ENCODE measurements around the gene ERGIC1. TPM values are rescaled to one million over a fixed set of nuclear protein-coding genes. Genes with fewer than 3 reads are reported as not detected.

Gene ERGIC1
- total and polyA plus RNA-seq, 8 donors = 54.5 to 293 (median 104) TPM

DNA sequence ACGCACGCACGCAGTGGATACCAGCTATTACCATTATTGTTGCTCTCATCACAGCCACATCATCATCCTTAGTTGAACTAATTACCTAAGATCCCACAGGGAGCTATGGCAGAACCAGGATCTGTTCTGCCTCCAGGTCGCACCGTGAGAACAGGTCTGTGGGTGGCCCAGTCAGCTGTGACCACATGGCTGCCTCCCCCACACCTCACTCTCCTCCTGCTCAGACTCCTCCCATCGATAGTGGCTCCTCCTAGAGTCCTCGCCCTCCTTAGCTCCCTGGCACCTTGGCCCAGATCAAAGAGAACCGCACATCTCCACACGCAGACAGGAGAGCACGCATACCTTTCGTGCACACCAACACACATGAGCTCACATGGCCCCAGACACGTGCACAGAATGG lies 92.7 kb downstream of the ERGIC1 start:
- intact Hi-C loops (cut with DNase I; ENCODE audit: low total_unique reads) = no loop called here
- DNase-seq = no peak
- Histone ChIP-seq H3K36me3 (peaks cover 14 to 74% (median 65%) of the 10 kb centered on the region in 4 donors), H3K27ac (peak overlapping the region in 1 of 5 donors; percentile 95), H3K4me3 (no peak overlapping the region), H3K4me1 (peaks cover 0 to 27% (median 11%) of the 10 kb centered on the region in 4 donors), H3K9me3 (no peaks in the 10 kb centered on the region), H3K27me3 (no peaks in the 10 kb centered on the region)
- 64 to 83% (median 73%) methylated on average over 12 of the region's 12 CpGs for WGBS, 5 donors
- TF ChIP-seq POLR2AphosphoS5 (IDR thresholded peaks at IDR 0.05) (no peak), EP300 (IDR thresholded peaks at IDR 0.05) (no peak), POLR2A (IDR thresholded peaks at IDR 0.05) (no peak)
- TF ChIP-seq, protein P1, sequence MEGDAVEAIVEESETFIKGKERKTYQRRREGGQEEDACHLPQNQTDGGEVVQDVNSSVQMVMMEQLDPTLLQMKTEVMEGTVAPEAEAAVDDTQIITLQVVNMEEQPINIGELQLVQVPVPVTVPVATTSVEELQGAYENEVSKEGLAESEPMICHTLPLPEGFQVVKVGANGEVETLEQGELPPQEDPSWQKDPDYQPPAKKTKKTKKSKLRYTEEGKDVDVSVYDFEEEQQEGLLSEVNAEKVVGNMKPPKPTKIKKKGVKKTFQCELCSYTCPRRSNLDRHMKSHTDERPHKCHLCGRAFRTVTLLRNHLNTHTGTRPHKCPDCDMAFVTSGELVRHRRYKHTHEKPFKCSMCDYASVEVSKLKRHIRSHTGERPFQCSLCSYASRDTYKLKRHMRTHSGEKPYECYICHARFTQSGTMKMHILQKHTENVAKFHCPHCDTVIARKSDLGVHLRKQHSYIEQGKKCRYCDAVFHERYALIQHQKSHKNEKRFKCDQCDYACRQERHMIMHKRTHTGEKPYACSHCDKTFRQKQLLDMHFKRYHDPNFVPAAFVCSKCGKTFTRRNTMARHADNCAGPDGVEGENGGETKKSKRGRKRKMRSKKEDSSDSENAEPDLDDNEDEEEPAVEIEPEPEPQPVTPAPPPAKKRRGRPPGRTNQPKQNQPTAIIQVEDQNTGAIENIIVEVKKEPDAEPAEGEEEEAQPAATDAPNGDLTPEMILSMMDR (IDR thresholded peaks at IDR 0.05) = no peak

DNA sequence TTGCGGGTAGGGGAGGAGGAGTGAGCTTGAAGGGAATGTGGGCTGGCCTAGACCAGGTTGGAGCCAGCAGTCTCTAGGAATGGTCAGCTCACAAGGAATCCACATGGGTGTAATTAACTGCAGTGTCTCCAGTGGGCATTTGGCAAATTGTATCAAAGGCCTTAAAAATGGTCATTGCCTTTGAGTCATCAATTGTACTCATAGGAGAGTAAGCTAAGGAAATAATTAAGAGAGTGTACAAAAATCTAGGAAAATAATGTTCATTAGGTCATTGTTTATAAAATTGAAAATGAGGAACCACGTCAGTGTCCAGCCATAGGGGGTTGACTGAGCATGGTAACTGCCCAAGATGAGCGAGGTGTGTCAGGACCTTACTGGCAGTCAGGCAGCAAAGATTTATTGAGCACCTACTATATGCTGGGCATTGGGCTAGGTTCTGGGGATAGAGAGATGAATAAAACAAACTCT lies 95.4 kb downstream of the ERGIC1 start:
- TF ChIP-seq POLR2A (IDR thresholded peaks at IDR 0.05) = no peak
- TF ChIP-seq EP300 (IDR thresholded peaks at IDR 0.05) = no peak
- TF ChIP-seq POLR2AphosphoS5 (IDR thresholded peaks at IDR 0.05) = no peak
- TF ChIP-seq, protein P1 (IDR thresholded peaks at IDR 0.05) = no peak

DNA sequence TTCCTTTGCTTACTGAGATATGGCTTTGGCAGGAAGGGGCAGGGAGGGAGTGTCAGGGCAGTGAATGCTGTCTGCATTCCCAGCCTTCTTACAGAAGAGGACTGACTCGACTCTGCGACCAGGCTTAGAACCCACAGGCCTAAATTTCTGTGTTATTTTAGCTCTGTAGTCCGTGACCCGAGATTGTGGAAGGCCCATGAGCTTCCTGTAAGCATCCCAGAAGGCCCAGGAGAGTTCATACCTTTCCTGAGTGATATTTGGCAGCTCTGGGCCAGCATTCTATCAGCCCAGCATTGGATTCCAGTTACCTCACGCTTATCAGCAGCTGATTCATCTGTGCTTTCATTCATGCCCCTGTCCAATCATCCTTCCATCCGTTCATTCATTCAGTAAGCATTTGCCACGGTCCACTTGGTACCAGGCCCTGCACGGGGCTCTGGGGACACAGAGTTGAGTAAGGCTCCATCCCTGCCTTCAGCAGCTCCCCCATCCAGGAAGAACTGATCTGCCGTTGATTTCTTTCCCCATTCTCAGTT lies 97.0 kb downstream of the ERGIC1 start:
- Histone ChIP-seq H3K4me1 (peaks cover 0 to 24% (median 15%) of the 10 kb centered on the region in 4 donors), H3K27ac (peak overlapping the region; percentile 7 to 95 (median 64)), H3K36me3 (peaks cover 13 to 67% (median 61%) of the 10 kb centered on the region in 4 donors), H3K27me3 (no peaks in the 10 kb centered on the region), H3K4me3 (no peak overlapping the region), H3K9me3 (no peaks in the 10 kb centered on the region)
- no peak for DNase-seq
- TF ChIP-seq EP300 (IDR thresholded peaks at IDR 0.05) (no peak), POLR2AphosphoS5 (IDR thresholded peaks at IDR 0.05) (peak in 1 of 3 donors; percentile 56)
- 45 to 62% (median 56%) methylated on average over 9 of the region's 9 CpGs for WGBS, 5 donors
- intact Hi-C loops (cut with DNase I; ENCODE audit: low total_unique reads) = no loop called here

More for the DNA sequence above, 95.4 kb downstream of the ERGIC1 start:
- H3K4me3 ChIP-seq = no peak overlapping the region
- peaks cover 9 to 67% (median 60%) of the 10 kb centered on the region in 4 donors for H3K36me3 ChIP-seq
- H3K27me3 ChIP-seq = no peaks in the 10 kb centered on the region
- peak overlapping the region in 2 of 5 donors; percentile 79 to 95 for H3K27ac ChIP-seq
- no peak for DNase-seq
- peaks cover 0 to 37% (median 19%) of the 10 kb centered on the region in 4 donors for H3K4me1 ChIP-seq
- intact Hi-C loops (cut with DNase I; ENCODE audit: low total_unique reads) = no loop called here
- 80 to 96% (median 92%) methylated on average over 3 of the region's 3 CpGs for WGBS, 5 donors
- H3K9me3 ChIP-seq = no peaks in the 10 kb centered on the region

DNA sequence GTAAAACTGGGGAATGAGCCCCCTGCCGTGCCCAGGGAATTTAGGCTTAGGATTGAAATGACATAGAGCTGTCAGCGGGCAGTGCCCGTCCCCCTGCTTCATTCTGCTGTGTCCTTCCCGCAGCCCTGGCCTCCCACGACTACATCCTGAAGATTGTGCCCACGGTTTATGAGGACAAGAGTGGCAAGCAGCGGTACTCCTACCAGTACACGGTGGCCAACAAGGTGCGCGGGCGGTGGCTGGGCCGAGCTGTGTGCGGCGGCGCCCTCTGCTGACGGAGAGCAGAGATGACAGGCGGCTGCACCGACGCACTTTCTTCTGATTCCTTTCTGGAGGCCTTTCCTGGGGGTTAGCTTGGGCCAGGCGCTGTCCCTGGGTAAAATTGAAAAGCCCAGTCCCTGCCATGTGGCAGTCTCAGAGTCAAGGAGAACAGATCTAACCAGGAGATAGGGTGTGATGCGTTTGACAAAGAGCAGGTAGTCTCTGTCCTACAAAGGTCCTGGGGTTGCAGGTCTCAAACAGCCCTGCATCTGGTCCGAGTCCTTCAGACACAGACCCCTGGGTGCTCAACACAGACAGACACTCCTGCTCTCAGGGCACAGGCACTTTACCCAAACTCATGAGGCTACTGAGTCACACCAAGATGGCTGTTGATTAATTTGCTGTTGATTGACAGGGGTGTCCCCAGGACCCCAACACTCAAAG lies 98.4 kb downstream of the ERGIC1 start:
- H3K4me1 ChIP-seq = peaks cover 0 to 24% (median 15%) of the 10 kb centered on the region in 4 donors
- H3K27ac ChIP-seq = peak overlapping the region in 3 of 5 donors; percentile 45 to 95 (median 79)
- peak; percentile 86 to 90 for DNase-seq
- H3K9me3 ChIP-seq = no peaks in the 10 kb centered on the region
- H3K27me3 ChIP-seq = no peaks in the 10 kb centered on the region
- TF ChIP-seq, protein P1 (IDR thresholded peaks at IDR 0.05) = peak in 5 of 7 experiments; percentile 92 to 96 (median 95)
- TF ChIP-seq EP300 (IDR thresholded peaks at IDR 0.05) (no peak), POLR2AphosphoS5 (IDR thresholded peaks at IDR 0.05) (peak in 2 of 3 donors; percentile 44 to 82), POLR2A (IDR thresholded peaks at IDR 0.05) (no peak)
- intact Hi-C loops (cut with DNase I; ENCODE audit: low total_unique reads) = loop anchor here (2.0 kb wide), 1 partner anchor 220 kb away; no protein-coding TSS in a partner anchor
- H3K36me3 ChIP-seq = peaks cover 17 to 68% (median 61%) of the 10 kb centered on the region in 4 donors
- 16 to 20% (median 17%) methylated on average over 16 to 22 of the region's 22 CpGs for WGBS, 5 donors
- no peak overlapping the region for H3K4me3 ChIP-seq

Data from stomach (tissue), 9 donors.